ENCODE results near the gene PPP2R2B.

DNA sequence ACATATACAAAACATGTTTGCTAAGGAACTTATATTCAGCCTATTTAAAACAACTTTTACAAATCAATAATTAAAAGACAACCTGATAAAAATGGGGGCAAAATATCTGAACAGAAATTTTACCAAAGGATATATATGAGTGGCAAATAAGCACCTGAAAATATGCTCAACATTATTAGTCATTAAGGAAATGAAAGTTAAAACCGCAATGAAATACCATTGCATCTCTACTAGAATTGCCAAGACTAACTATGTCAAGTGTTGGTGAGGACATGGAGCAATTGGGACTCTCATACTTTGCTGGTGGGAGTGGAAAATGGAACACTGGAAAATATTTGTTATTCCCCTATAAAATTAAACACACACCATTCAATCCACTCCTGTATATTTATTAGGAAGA is 26.3 kb upstream of the PPP2R2B start:
- TF ChIP-seq, protein P1, sequence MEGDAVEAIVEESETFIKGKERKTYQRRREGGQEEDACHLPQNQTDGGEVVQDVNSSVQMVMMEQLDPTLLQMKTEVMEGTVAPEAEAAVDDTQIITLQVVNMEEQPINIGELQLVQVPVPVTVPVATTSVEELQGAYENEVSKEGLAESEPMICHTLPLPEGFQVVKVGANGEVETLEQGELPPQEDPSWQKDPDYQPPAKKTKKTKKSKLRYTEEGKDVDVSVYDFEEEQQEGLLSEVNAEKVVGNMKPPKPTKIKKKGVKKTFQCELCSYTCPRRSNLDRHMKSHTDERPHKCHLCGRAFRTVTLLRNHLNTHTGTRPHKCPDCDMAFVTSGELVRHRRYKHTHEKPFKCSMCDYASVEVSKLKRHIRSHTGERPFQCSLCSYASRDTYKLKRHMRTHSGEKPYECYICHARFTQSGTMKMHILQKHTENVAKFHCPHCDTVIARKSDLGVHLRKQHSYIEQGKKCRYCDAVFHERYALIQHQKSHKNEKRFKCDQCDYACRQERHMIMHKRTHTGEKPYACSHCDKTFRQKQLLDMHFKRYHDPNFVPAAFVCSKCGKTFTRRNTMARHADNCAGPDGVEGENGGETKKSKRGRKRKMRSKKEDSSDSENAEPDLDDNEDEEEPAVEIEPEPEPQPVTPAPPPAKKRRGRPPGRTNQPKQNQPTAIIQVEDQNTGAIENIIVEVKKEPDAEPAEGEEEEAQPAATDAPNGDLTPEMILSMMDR (IDR thresholded peaks at IDR 0.05; ENCODE audit: low read length): no peak
- no peak for TF ChIP-seq EZH2 (optimal IDR thresholded peaks at IDR 0.05; ENCODE audit: low read depth, low read length)
